Caco-2 (cell line): ENCODE data around the gene SCD5. TPM values are rescaled to one million over a fixed set of nuclear protein-coding genes. Genes with fewer than 3 reads are reported as not detected.

ENCODE experiments used
- BruUV-seq: library from RNA; stranded (reverse); fragments of 400-500 nt; replicated peaks from 2 replicates; lab custom pipeline; 2021; lab: Mats Ljungman, UMichigan
- CTCF ChIA-PET: fragments of 300-600 bp; sonication (Branson Sonifier 250); formaldehyde crosslinking; loops from one replicate; lab custom pipeline; 2022; ENCODE audit warnings: antibody characterized with exemption; lab: Charles Lee
- POLR2A ChIA-PET: fragments of 300-600 bp; sonication (Branson Sonifier 250); formaldehyde crosslinking; loops from one replicate; lab custom pipeline; 2022; ENCODE audit warnings: antibody characterized with exemption; lab: Charles Lee
- DNase-seq, 2 experiments: peaks; one replicate each; pipeline versions ENCODE4 v3.0.0 to v3.0.0-alpha.2; 2020 to 2022
- H3K27me3 ChIP-seq: replicated peaks from 2 replicates; pipeline ENCODE4 v1.6.0; 2011; ENCODE audit warnings: low read length; ENCODE audit not compliant: control insufficient read depth, insufficient read depth
- H3K36me3 ChIP-seq: 2 replicates; pipeline ENCODE4 v1.5.1; 2011; ENCODE audit warnings: low read length; ENCODE audit not compliant: control insufficient read depth, insufficient read depth
- H3K4me1 ChIP-seq: fragments of 250-450 bp; sonication (Bioruptor Pico); 2 replicates; pipeline ENCODE4 v1.5.1; 2020; ENCODE audit warnings: mild to moderate bottlenecking
- H3K4me3 ChIP-seq: 2 replicates; pipeline ENCODE4 v1.5.1; 2011; ENCODE audit warnings: low read depth, mild to moderate bottlenecking, control low read depth, low read length
- H3K9me3 ChIP-seq: fragments of 250-450 bp; sonication (Bioruptor Pico); 2 replicates; pipeline ENCODE4 v1.5.1; 2020; ENCODE audit warnings: mild to moderate bottlenecking, moderate library complexity
- H3K27ac Mint-ChIP-seq: one replicate; pipeline ENCODE4 v1.8.0; 2022; ENCODE audit warnings: mixed read lengths; ENCODE audit not compliant: unreplicated experiment
- H3K27me3 Mint-ChIP-seq: one replicate; pipeline ENCODE4 v1.8.0; 2022; ENCODE audit warnings: mixed read lengths; ENCODE audit not compliant: insufficient read depth, unreplicated experiment
- H3K36me3 Mint-ChIP-seq: one replicate; pipeline ENCODE4 v1.8.0; 2022; ENCODE audit warnings: mild to moderate bottlenecking, mixed read lengths; ENCODE audit not compliant: insufficient read depth, unreplicated experiment
- H3K4me1 Mint-ChIP-seq: one replicate; pipeline ENCODE4 v1.8.0; 2022; ENCODE audit warnings: low read depth, mixed read lengths; ENCODE audit not compliant: unreplicated experiment
- H3K4me3 Mint-ChIP-seq: one replicate; pipeline ENCODE4 v1.8.0; 2022; ENCODE audit warnings: mild to moderate bottlenecking, moderate library complexity, mixed read lengths; ENCODE audit not compliant: unreplicated experiment
- H3K9me3 Mint-ChIP-seq: one replicate; pipeline ENCODE4 v1.8.0; 2022; ENCODE audit warnings: mixed read lengths; ENCODE audit not compliant: unreplicated experiment
- intact Hi-C: fragments of 100-400 bp; cut with micrococcal nuclease; formaldehyde crosslinking; loops from one replicate; pipeline ENCODE4 v1.10.0; 2022; ENCODE audit not compliant: unreplicated experiment
- total RNA-seq: library from RNA; stranded (reverse); gene quantifications from 2 replicates; pipeline ENCODE4 v1.2.3, GENCODE V29; 2022
- TF ChIP-seq, protein P1 (sequence below), 2 experiments: fragments of 200-600 bp in 1 of 2; IDR thresholded peaks; 1 replicate in 1 of 2; 2 replicates in 1 of 2; pipeline versions ENCODE4 v1.5.1 to v1.8.0; 2011 to 2022; ENCODE audit warnings: antibody characterized with exemption in 1 of 2, control low read depth in 1 of 2, inconsistent platforms in 1 of 2, low read depth in 1 of 2, low read length in 1 of 2, mild to moderate bottlenecking in 1 of 2, moderate library complexity in 1 of 2; ENCODE audit not compliant: insufficient read depth in 1 of 2, severe bottlenecking in 1 of 2, unreplicated experiment in 1 of 2

SCD5 gene
- total RNA-seq, 1 experiment from 2014 or later, result 2.7 TPM

DNA sequence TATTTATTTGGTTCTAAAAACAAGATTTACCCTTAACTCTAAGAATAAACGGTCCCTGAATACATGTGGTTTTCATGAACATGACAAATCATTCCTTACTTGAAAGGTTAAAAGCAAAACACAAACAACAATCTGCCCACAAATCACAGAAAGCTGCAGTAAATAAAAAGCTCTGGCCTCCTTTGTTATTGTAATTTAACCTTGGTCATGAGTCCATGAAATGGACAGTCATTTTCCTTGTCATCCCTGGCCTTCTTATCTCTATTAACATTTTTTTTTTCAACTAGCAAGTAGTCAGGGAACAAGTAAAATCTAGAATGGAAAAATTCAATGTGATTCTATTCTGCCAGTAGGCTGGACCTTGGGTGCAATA is 92.7 kb downstream of the SCD5 start:
- Histone ChIP-seq H3K9me3 (no peaks in the 10 kb centered on the region), H3K4me1 (no peaks in the 10 kb centered on the region), H3K4me3 (no peak overlapping the region), H3K36me3 (no peaks in the 10 kb centered on the region), H3K27me3 (no peaks in the 10 kb centered on the region)
- intact Hi-C loops, result no loop called here
- no peaks in the 10 kb centered on the region for H3K27me3 Mint-ChIP-seq
- H3K27ac Mint-ChIP-seq, result no peak overlapping the region
- DNase-seq, result no peak
- no peaks in the 10 kb centered on the region for H3K4me1 Mint-ChIP-seq
- no peaks in the 10 kb centered on the region for H3K9me3 Mint-ChIP-seq
- ChIA-PET CTCF (no interaction called here), POLR2A (no interaction called here)
- no TSS peak for BruUV-seq
- no peaks in the 10 kb centered on the region for H3K36me3 Mint-ChIP-seq
- no peak overlapping the region for H3K4me3 Mint-ChIP-seq
- TF ChIP-seq, protein P1, sequence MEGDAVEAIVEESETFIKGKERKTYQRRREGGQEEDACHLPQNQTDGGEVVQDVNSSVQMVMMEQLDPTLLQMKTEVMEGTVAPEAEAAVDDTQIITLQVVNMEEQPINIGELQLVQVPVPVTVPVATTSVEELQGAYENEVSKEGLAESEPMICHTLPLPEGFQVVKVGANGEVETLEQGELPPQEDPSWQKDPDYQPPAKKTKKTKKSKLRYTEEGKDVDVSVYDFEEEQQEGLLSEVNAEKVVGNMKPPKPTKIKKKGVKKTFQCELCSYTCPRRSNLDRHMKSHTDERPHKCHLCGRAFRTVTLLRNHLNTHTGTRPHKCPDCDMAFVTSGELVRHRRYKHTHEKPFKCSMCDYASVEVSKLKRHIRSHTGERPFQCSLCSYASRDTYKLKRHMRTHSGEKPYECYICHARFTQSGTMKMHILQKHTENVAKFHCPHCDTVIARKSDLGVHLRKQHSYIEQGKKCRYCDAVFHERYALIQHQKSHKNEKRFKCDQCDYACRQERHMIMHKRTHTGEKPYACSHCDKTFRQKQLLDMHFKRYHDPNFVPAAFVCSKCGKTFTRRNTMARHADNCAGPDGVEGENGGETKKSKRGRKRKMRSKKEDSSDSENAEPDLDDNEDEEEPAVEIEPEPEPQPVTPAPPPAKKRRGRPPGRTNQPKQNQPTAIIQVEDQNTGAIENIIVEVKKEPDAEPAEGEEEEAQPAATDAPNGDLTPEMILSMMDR (IDR thresholded peaks at IDR 0.05; ENCODE audit: insufficient read depth in 1 of 2, low read depth in 1 of 2, low read length in 1 of 2, severe bottlenecking in 1 of 2, unreplicated experiment in 1 of 2), result no peak

- no peak overlapping the region for H3K27ac Mint-ChIP-seq
- no peaks in the 10 kb centered on the region for H3K4me1 Mint-ChIP-seq
- H3K27me3 Mint-ChIP-seq, result no peaks in the 10 kb centered on the region
- ChIA-PET CTCF (no interaction called here), POLR2A (no interaction called here)
- H3K36me3 Mint-ChIP-seq, result no peaks in the 10 kb centered on the region
- no peaks in the 10 kb centered on the region for H3K27me3 ChIP-seq
- DNase-seq, result no peak
- H3K36me3 ChIP-seq, result no peaks in the 10 kb centered on the region
- H3K4me3 Mint-ChIP-seq, result no peak overlapping the region
- no peaks in the 10 kb centered on the region for H3K4me1 ChIP-seq
- no TSS peak for BruUV-seq
- no peak overlapping the region for H3K4me3 ChIP-seq
- intact Hi-C loops, result no loop called here
- no peaks in the 10 kb centered on the region for H3K9me3 ChIP-seq
- TF ChIP-seq, protein P1 (IDR thresholded peaks at IDR 0.05; ENCODE audit: insufficient read depth in 1 of 2, low read depth in 1 of 2, low read length in 1 of 2, severe bottlenecking in 1 of 2, unreplicated experiment in 1 of 2), result no peak
- no peaks in the 10 kb centered on the region for H3K9me3 Mint-ChIP-seq
These were observed 93.2 kb downstream of the SCD5 start for GRCh38 chr4:82705169-82705927.

DNA sequence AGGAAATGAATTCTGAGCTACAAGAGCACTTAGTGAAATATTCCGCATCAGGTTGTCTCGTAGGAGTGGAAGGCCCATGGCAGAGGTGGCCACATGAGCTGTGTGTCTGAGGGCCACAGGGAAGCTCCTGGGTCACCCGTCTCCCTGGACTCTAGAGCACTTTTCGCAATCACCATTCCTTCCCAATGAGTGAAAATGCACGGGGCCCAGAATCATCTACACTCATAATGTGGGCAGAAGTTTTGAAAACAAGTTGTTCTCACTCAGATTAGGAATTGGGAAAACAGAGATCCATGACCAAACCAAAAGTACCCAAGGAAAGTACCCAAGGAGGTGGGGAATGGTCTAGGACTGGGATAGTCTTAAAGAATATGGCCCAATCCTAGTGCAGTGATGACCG is 94.4 kb downstream of the SCD5 start:
- Histone ChIP-seq H3K4me3 (no peak overlapping the region), H3K9me3 (no peaks in the 10 kb centered on the region), H3K4me1 (no peaks in the 10 kb centered on the region), H3K27me3 (no peaks in the 10 kb centered on the region), H3K36me3 (no peaks in the 10 kb centered on the region)
- Mint-ChIP-seq H3K27ac (no peak overlapping the region), H3K9me3 (no peaks in the 10 kb centered on the region), H3K4me1 (no peaks in the 10 kb centered on the region), H3K27me3 (no peaks in the 10 kb centered on the region), H3K36me3 (no peaks in the 10 kb centered on the region), H3K4me3 (no peak overlapping the region)
- no TSS peak for BruUV-seq
- intact Hi-C loops, result no loop called here
- TF ChIP-seq, protein P1 (IDR thresholded peaks at IDR 0.05; ENCODE audit: insufficient read depth in 1 of 2, low read depth in 1 of 2, low read length in 1 of 2, severe bottlenecking in 1 of 2, unreplicated experiment in 1 of 2), result no peak
- DNase-seq, result no peak
- ChIA-PET POLR2A (no interaction called here), CTCF (no interaction called here)
